ENCODE results near the gene IL7R.

IL7R gene, protein sequence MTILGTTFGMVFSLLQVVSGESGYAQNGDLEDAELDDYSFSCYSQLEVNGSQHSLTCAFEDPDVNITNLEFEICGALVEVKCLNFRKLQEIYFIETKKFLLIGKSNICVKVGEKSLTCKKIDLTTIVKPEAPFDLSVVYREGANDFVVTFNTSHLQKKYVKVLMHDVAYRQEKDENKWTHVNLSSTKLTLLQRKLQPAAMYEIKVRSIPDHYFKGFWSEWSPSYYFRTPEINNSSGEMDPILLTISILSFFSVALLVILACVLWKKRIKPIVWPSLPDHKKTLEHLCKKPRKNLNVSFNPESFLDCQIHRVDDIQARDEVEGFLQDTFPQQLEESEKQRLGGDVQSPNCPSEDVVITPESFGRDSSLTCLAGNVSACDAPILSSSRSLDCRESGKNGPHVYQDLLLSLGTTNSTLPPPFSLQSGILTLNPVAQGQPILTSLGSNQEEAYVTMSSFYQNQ

DNA sequence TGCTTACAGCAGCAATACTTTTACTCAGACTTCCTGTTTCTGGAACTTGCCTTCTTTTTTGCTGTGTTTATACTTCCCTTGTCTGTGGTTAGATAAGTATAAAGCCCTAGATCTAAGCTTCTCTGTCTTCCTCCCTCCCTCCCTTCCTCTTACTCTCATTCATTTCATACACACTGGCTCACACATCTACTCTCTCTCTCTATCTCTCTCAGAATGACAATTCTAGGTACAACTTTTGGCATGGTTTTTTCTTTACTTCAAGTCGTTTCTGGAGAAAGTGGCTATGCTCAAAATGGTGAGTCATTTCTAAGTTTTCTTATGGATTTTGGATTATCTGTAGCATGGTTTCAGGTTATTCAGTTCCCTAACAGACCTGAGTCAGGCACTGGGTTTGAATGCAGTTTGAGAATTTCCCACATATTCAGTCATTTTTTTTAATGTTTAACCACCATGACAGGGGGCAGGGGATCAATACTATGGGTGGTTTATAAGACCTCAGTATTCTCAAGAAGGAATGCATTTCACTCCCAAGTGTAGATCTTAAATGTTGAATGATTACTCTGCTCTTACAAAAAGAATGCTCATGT lies at the start of gene IL7R:
IL7R (plus strand) TSS at position 127 of the 587 bp plus-strand sequence; CDS start at position 214, 87 bp downstream.
- DNase-seq: no peak

DNA sequence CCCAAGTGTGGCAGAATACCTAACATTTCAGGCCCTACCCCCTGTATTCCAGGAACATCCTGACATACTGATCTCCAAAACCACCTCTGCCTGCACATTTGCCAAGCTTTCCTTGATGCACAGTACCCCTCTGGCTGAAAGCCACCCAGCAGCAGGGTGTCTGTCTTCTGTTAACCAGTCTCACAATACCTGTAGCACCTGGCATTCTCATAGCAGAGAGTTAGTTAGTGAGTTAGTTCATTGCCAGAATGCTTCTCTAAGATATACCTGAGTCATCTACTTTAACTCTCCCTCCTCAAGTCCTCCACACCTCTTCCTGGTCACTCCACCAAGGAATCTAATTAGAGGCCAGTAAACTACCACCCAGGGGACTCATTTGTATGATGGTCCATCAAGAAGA lies 46.1 kb upstream of the IL7R start:
- no peak for DNase-seq

DNA sequence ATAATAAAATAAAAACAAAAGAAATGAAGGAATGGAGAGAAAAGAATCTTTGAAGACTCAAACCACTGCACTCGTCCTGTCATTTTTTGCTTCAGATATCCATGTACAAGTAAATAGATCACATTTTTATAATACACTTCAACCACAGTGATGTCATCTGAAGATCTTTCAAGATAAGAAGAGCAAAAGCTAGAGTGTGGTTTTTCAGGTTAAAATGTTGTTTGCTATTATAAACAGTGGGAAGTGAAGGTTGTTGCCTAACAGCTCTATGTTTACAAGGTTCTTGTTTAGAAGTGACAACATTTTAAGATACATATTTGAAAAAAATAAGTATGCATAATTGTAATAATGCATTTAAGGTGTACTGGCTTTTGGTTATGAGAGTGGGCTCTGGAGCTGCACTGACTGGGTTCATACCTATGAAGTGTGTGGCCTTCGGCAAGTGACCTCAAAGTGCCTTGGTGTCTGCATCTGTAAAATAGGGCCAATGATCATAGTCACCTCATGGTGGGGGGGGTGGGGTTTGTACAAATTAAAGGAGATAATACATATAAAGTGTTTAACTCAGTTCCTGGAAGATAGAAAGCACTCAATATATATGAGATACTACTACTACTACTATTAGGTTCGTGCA lies 45.5 kb upstream of the IL7R start:
- DNase-seq: no peak

DNA sequence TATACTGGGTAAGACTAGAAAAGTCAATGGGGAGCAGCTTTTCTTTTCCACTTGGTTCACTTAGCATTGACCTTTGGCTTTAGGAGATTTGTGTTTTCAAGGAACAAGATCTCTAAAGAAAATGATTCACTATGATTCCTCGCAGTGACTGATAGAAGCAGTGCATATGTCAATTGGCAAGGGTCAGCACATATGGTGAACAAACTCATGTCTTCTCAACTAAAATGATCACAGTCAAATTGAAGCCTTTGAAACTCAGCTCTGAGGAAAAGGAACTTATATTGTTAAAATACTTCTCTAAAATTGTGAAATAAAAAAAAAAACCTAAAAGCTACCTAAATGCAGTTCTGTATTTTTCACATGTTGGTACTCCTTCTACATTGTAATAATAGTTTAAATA lies 43.2 kb upstream of the IL7R start:
- no peak for DNase-seq

DNA sequence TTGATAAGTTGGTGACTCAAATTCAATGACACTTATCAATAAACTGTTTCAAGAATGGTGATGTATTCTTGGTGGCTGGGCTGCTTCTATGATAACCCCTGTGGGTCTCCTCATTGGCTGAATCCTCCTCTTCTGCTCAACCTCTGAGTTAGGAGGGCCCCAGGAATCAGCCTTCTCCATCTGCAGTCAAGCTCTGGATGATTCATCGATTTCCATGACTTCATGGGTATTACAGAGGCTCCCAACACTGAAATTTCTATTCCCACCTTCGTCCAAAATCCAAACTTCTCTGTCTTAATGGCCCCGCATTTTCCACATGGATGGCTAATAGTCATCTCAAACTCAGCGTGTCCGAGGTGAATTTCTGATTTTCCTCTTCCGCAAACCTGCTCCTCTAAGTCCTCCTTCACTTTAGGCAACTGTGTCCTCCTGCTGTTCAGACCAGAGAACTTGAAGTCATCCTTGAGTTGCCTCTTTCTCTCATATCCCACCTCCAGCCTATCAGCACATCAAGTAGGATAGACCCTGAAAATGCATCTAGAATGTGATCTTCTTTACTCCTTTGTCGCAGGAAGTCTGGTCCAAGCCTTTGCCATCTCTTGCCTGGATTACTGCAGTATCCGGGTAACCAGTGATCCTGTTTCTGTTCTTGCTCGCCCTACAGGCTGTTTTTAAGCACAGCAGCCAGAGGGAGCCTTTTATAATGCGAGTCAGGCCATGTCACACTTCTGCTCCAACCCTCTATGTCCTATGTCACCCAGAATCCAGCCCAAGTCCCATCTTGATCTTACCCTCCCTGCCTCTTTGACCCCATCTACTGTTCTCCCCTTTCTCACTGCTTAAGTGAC lies 41.4 kb upstream of the IL7R start:
- DNase-seq: no peak

DNA sequence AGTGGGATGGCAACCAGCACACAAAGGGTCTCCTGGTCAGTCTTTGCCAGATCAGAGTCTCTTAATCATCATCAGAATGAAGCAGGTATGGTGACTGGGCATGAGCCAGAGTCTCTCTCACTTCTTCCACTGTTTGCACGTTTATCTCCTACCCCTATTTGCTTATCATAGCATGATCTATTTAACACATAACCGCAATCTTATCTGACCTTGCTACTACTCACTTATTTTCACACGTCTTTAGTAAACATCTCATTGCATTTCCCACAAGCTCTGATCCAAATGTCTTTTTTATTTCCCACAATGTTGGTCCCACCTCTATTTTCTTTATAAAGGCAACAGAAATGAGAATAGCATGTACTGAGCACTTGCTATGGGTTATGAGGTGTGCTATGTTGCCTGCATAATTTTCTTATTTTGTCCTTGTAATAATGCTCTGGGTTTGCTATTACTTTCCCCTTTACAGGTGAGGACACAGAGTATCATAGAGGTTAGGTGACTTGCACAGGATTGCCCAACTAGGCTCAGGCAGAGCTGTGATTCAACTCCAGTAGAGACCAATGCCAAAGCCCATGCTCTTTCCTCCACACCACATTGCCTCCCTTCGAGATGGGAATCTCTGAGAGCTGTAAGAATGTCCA lies 39.7 kb upstream of the IL7R start:
- DNase-seq: no peak

DNA sequence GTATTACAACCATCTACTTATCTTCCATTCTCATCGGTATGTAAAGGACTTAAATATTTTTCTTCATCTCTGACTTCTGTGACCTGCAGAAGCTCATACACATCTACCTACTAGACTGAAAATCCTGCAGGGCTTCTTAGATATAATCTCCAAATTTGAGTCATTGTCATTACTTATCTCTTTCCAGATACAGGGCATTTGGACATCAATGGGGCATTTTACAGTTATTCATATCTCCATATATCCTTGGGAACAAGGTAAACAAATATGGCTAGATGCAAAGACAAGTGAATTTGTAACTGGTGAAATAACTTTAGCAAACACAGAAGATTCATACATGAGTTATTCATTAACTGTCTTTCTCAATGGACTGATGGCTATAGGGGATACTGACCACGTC lies 37.7 kb upstream of the IL7R start:
- DNase-seq: no peak

DNA sequence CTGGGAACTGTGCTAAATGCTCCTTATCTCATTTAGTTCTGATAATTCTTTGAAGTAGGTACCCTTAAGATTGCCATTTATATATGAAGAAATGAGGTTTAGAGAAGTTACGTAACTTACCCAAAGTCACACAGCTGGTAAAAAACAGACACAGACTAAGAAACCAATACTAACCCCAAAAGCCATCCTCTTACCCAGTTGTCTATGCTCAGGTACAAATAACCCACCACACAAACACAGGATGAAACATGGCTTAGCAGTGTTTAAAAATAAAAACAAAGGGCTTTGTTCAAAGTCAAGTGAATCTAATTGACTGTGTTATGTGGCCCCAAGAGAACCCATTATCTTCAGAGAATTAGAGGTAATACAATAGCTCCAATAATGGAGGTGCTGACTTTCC lies 37.0 kb upstream of the IL7R start:
- DNase-seq: no peak

DNA sequence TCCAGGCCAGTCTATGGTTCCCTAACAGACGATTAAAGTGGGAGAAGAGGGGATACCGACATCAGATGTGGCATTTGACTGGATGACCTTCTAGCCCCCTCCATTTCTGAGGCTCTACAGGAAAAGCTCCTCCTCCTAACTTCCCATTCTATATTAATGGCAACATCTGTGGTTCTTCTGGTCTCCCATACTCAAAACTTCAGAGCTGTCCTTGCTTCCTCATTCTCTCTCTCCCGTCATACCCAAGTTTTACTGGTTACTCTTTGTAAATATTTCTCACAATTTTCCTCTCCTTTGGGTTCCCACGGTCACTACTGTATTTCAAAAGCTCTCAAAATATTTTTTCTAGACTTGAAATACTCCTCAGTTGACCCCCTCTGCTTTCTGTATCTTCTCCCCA lies 36.0 kb upstream of the IL7R start:
- DNase-seq: no peak

DNA sequence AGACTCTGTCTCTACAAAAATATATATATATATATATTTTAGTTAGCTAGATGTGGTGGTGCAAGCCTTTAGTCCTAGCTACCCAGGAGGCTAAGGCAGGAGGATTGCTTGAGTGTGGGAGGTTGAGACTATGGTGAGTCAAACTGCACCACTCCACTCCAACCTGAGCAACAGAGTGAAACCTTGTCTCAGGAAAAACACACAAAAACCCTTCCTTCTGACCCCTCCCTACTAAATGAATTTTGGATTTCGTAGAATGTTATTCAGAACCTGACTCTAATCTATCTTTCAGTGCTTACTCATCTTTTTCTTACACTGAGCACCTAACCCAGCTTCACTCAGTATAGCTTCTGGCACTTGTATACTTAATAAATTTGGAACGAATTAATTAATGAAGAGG lies 35.2 kb upstream of the IL7R start:
- DNase-seq: no peak

DNA sequence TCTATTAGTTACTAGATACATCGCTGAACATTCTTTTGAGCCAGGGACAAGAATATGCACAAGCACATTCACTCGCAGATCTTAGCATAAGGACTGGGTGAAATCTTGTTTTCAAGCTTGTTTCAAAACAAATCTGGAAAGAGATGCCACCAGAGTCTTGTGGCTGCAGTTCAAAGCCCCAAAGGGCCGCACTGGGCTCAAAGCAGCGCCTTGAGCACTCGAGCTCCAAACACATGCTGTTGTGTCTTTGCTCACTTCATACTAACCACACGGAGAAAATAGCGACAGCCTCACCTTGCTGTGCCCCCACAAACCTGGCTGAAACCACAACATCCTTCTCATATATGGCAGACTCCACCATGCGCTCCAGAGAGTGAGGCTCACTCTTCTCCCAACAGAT lies 34.2 kb upstream of the IL7R start:
- DNase-seq: no peak

DNA sequence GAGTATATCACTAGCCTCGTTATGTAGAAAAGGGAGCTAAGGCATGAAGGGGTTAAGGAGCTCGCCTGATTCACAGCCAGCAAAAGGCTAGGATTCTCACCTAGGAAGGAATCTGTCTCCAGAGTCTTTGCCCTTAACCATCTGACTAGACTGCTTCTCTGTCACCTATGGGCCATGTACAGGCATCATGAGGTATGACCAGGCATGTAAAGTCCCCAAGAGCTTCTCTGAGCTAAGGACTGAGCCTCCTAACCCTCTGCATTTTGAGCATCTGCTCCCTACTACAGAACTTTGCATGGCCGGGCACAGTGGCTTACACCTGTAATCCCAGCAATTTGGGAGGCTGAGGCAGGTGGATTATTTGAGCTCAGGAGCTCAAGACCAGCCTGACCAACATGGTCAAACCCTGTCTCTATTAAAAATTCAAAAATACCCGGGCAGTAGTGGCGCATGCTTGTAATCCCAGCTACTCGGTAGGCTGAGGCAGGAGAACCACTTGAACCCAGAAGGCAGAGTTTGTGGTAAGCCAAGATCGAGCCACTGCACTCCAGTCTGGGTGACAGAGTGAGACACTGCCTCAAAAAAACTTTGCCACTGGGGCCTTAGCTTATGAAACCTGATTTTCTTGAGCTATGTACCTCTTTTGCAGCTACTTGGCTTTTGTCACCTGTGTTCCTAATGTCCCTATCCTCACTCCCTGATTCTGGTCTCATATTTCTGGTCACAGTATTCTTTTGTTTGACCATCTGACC lies 33.2 kb upstream of the IL7R start:
- DNase-seq: no peak

DNA sequence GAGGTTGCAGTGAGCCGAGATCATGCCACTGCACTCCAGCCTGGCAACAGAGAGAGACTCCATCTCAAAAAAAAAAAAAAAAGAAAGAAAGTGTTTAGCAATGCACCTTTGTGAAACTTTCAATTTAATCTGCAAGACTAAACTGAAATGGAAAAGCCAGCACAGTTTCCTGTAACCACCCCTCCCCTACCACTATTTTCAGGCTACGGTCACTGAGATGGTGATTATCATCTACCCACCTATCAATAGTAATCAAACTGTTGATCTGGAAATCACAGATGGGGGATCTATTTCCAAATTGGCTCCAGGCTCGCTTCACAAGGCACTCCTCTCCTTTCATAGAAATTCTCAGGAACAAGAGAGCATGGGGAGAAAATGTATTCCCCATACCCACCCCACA lies 30.6 kb upstream of the IL7R start:
- DNase-seq: no peak

DNA sequence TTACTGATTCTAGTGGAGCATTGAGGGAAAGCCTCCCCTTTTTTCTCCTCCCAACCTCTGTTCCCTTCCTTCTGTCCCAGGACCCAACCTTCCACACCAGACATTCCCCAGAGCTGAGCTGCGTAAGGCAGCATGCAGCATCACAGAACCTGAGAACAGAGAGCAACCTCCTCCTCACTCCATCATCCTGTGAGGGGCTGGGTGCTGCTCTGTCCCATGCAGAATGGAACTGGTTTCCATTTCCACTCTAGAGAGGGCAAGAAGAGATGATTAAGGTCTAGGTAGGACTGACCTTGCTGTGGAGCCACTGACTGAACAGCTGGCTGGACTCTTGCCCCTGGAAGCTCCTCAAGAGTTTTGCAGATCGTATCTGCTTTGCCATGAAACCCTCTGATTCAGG lies 30.1 kb upstream of the IL7R start:
- no peak for DNase-seq

DNA sequence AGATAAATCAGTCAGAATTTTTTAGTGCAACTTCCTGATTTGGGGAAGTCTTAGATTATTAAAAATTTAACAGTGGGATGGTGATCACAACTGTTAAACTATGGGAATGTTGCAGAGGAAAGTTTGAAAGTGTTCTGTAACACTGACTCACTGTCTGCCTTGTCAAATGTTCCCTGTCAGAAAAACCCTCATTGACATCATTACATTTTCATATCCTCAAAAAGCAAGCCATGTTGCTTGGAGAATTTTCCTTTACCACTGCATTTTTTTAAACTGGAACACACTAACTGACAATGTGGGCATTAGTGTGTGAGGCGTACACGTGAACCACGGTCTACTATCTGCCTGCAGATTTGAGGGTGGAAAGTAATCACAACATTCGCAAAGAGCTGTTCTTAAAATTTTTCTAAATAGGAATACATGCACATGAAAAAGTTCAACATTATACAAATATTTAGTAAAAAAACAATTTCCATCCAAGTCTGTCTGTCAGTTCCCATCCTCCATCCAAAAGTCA lies 28.6 kb upstream of the IL7R start:
- no peak for DNase-seq

DNA sequence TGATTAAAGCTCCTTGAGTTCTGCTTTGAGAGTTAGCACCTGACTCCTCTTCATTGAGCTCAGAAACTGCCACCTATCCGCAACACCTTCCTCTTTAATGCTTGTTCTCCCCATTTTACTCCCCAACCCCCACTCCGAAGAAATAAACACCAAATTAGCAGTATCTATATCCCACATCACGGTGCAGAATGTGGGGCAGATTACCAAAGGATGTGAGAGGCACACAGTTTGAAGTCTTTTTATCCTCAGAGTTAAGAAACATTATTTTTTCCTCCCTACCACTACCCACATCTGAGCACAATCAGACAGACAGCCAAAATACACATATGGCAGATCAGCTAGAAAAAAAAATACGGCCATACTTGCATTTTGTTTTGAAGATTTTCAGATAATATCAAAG lies 26.1 kb upstream of the IL7R start:
- no peak for DNase-seq

DNA sequence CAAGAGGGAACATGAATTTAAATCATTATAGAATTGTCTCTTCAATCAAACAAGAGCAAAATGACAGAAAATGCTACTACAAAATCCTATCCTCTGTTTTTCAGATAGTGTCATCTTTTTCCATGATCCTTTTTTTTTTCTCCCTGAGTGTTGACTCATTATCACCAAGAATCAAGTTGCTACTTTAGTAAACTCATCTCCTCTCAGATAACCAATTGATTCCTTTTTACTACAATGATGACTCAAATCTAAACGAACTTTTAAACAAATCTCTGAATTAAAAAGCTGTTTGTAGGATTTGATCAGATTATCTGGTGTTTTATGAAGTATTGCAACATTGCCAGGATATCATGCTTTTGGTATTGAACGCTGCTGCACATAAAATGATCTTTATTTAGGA lies 23.9 kb upstream of the IL7R start:
- DNase-seq: no peak

DNA sequence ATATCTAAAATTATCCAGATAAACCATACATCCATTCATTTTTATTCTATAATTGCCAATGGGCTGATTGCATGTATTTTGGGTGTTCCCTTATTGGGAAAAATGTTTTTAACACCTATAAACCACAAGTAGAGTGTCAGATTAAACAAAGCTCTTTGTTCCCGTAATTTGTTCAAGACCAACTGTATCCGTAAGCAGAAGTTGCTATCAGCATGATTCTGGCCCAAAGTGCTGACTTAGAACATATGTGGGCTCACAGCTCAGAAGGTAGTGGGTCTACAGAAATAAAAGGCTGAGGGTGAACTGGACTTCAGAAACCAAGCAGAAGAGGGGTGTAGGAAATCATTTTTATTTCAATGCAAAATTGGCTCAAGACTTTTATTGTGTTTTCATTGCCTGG lies 23.5 kb upstream of the IL7R start:
- DNase-seq: no peak

DNA sequence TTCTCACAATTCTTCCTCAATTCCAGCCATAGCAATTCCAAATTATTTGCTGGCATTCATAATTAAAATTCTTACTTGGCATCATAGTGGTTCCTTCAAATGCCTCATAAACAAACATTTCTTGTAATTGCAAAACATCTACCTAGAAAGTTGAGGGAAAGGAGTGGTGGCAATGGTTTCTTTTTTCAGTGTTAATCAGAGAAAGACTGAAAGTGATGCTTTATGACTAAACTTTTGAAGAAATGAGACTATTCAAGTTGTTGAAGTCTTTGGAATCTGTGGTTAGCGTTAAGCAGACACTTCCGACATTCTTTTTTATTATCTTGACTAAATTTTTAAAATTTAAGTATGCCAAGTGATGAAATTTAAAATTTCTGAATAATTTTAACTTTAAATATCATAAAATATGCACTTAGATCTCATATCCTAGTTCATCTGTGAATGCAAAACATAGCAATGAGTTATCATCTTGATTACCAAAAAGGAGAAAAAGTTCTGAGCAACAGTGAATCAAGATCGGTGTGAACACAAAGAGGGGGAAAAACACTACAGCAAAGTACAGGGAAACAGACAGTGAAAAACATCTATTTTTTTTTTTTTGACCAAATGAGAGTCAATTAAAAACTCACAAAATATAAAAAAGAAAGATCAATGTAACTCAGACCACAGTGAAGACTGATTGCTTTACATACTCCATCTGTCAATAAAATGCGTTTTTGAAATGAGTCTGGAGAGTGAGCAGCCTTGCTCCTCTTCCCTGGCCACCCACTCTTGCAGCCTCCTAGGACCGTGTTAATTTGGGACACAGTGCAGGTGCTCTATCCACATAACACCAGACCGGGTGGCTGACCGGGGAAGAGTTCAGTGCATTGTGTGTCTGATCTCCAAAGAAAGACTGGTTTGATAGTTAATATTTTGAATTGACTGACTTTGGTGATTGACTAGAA lies 20.6 kb upstream of the IL7R start:
- no peak for DNase-seq

DNA sequence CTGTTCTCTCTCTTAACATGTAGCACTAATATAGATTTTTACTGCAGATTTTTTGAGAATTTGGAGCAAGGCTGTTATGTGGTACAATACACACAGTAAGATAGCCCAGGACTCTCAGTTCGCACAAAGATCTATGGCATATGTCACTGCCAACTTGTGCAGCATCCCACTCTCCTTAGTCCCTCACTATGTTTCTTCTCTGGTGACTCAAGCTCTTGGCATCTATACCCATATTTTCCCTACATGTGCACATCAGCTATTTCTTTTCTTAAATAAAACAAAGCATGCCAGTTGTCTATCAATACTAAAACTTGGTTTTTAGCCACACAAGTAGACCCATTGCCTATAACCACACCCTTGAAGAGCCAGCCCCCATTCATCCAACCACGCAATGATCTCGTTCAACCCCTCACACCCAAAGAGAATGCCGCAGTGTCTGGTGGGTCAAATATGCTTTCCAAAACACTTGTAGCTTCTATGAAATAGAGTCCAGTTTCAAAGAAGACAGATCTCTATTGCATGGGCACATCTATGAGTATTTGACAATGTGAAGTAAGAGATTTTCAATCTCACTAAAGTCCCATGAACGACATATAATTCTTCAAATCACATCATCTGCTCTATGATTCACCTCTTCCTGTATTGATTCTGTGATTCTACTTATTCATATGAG lies 18.2 kb upstream of the IL7R start:
- DNase-seq: no peak
